SKM-1 (cell line): ENCODE results near the gene UNC79.
A peak's percentile ranks its signal among the peaks of the same experiment; 100 is the strongest.
"Not testable (repeated sequence)": the region's sequence is repeated elsewhere in the genome, so short reads cannot be mapped to it uniquely, and the experiment has no call there.

ENCODE experiments used
- DNase-seq: peaks from one replicate; lab custom pipeline; 2025; ENCODE audit not compliant: unreplicated experiment; lab: John Stamatoyannopoulos, UW

Gene UNC79

DNA sequence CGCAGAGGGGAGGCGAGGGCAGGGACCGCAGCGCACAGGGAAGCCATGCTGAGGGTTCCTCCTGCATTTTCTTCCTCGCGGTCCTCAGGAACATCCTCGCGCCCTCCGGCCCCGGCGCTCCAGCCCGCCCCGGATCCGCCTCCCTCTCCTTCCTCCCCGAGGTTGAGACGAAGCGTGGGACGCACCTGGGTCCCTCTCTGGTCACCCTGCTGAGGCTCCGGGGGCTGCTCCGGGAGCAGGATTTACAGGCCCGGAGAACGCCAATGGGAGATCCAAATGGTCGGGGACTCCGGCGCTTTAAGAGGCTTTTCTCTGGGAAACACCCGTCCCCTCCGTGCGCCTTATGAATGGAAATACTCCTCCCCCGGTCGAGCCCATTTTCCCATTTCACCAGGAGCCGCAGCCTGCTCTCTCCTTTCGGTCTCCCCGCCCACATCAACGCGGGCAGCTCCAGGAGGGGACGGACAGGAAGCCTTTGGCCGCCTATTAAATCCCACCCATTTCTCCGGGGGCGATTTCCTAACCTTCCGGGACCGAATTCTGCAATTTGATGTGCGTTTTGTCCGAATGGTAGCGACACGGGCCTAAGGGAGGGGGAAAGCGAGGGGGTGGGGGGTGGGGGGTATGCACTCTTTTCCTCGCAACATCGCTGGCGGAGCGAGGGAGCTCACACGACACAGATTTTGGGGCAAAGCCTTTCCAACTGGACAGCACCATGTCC, at the start of gene UNC79:
TSS of gene UNC79 (plus strand) at position 625 of the 721 bp plus-strand sequence. CDS start at position 716, 91 bp downstream.
- DNase-seq, result no peak

DNA sequence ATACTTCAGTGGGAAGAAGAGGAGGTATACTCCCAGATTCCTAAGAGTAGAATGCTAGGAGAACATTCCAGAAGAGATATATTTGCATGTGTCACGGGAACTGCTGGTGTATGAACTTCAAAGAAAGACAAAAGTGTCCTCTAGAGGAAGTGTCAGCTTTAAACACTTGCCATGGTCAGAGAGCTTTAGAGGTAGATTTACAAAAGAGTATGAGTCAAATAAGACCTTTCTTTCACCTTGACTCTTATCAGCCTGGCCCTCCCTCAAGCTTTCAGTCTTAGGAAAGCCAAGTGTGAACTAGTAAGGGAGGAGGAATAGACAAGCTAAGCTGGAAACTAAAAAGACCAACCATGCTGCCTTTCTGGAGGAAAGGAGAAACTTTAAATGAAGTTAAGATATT, 49.1 kb upstream of the UNC79 start:
- DNase-seq, result no peak

DNA sequence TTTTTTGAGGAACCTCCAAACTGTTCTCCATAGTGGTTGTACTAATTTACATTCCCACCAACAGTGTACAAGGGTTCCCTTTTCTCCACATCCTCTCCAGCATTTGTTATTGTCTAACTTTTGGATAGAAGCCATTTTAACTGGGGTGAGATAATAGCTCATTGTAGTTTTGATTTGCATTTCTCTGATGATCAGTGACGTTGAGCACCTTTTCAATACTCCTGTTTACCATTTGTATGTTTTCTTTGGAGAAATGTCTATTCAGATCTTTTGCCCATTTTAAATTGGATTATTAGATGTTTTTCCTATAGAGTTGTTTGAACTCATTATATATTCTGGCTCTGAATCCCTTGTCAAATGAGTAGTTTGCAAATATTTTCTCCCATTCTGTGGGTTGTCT, 46.5 kb upstream of the UNC79 start:
- not testable (repeated sequence) for DNase-seq

DNA sequence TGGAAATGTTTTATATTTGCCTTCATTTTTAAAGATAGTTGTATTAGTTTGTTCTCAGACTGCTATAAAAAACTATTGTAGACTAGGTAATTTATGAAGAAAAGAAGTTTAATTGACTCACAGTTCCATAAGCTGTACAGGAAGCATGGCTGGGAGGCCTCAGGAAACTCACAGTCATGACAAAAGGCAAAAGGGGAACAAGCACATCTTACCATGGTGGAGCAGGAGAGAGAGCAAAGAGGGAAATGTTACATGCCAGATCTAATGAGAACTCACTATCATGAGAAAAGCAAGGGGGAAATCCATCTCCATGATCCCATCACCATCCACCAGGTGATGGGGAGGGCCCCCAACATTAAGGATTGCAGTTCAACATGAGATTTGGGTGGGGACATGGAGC, 35.5 kb upstream of the UNC79 start:
- DNase-seq, result peak; percentile 15

DNA sequence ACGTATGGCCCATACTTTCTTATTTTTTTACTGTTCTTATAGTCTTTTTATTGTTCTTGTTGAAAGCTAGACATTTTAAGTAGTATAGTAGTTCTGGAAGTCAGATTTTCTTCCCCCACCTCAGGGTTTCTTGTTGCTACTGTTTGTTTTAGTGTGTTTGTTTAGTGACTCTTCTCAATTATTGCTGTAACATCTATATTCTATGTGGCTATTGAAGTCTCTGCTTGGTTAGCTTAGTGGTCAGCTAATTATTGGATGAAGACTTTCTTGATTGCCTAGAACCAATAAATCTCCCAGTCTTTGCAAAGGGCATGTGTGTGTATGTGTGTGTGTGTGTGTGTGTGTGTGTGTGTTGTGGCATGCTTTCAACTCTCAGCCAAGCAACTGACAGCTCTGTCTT, 34.3 kb upstream of the UNC79 start:
- DNase-seq, result no peak

DNA sequence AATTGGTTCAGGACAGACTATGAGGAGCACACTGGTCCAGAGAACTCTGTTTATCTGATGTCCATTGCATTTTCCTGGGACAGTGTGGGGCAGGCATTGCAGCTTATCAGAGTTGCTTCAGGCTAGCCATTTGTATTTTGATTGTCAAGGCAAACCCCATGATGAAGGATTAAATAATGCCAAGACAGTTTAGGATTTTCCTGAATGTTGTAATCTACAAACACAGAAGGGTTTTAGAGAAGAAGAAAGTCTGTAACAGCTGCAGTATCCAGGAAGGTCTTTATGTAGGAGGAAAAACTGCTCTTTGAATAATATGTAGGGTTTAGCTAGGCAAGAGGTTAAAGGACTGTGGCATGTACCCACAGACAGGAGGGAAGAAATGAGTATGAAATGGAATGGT, 32.2 kb upstream of the UNC79 start:
- no peak for DNase-seq

DNA sequence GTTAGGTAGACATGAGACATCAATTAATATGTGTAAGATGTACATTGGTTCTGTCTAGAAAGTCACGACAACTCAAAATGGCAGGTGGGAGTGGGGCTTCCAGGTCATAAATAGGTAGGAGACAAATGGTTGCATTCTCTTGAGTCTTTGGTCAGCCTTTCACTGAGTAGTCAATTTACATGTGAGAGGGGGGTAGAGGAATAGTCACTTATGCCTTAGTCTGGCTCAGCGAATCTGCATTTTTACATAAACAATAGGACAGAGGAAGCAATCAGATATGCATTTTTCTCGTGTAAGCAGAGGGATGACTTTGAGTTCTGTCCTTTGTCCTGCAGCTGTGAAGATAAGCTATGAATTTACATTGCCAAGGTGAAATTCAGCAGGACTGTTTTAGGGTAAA, 27.8 kb upstream of the UNC79 start:
- no peak for DNase-seq

DNA sequence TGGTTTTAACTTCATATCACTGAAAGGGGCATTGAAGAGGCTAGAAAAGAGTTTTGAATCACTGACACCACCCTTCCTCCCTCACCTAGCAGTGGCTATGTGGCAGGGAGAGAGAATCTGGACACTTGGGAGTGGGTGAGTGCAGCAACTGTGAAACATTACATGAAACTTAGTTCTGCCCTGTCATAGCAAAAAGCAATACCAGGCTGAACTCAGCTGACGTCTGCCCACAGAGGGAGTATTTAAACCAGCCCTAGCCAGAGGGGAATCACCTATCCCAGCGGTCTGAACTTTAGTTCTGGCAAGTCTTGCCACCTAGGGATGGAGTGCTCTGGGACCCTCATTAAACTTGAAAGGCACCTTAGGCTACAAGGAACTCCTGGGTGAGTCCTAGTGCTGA, 20.7 kb upstream of the UNC79 start:
- DNase-seq, result no peak

DNA sequence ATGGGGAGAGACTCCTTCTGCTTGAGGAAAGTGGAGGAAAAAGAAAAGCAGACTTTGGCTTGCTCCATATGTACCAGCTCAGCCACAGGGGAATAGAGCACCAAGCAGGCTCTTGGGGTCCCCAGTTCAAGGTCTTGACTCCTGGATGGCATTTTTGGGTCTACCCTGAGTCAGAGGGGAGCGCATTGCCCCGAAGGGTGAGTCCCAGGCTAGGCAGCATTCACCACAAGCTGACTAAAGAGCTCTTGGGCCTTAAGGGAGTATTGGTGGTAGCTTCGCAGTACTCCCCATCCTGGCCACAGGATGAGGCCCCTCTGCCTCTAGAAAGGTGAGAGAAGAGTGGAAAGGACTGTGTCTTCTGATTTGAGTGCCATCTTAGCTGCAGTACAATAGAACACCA, 19.8 kb upstream of the UNC79 start:
- DNase-seq, result no peak

DNA sequence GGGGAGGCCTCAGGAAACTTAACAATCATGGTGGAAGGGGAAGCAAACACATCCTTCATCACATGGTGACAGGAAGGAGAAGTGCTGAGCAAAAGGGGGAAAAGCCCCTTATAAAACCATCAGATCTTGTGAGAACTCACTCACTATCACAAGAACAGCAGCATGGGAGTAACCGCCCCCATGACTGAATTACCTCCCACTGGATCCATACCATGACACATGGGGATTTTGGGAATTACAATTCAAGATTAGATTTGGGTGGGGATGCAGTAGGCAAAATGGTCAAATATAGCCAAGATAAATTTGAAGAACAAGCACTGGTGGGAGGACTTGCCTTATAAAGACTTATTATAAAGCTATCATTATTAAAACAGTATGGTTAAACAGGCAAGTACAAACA, 5.6 kb upstream of the UNC79 start:
- DNase-seq, result not testable (repeated sequence)

DNA sequence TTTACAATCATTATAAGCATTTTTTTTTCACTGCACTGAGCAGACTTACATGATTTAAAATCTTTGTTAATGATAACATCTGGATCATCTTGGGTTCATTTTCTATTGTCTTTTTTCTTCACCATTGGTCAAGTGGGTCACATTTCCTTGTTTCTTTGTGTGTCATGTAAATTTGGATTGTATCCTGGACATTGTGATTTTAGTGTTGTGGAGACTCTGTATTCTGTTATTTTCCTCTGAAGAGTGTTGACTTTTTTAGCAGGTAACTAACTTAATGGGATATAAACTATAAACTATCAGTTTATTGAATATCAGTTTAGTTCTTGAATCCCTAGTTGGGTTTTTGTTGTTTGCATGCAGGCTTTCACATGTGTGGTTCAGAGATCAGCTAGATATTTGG, 4.0 kb upstream of the UNC79 start:
- no peak for DNase-seq

DNA sequence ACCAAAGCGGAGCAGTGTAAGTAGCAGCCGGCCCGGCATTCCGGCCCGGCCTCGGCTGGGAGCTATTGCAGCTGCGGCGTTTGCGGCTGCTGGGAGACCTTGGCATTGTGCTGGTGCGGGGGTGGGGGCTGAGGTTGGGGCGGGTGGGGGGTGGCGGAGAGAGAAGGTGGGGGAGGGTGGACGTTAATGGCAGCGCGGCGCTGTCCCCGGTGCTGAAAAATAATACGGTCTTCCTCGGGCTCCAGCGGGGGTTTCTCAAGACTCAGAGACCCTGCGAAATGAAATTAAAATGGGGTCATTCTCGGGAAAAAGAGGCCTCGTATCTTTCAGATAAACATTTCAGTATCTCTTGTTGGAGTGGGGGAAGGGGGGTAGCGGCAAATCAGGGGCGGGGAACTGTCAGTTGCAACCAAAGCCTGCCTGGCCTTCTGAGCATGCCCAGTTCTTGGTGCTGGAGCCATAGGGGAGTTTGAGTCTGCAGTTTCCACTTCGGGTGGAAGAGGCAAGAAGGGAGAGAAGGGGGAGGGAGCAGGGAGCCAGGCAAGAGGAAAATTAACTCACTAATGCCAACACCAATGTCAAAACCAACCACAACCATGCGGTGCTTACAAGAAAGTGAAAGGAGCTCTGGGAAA, 414 bp downstream of the UNC79 start:
- no peak for DNase-seq

DNA sequence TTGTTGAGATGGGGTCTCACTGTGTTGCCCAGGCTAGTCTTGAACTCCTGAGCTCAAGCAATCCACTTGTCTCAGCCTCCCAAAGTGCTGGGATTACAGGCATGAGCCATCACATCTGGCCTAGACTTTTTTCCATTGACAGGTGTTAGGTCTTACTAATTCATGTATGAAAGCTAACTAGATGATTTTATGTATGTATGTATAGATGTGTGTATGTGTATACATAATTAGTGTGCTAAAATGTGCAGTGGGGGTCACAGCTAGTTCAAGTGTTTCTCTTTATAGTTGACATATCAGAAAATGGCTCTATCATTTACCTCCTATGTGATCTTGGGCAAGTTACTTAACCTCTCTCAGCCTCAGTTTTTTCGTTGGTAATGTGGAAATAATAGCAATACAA, 23.5 kb downstream of the UNC79 start:
- DNase-seq, result no peak

DNA sequence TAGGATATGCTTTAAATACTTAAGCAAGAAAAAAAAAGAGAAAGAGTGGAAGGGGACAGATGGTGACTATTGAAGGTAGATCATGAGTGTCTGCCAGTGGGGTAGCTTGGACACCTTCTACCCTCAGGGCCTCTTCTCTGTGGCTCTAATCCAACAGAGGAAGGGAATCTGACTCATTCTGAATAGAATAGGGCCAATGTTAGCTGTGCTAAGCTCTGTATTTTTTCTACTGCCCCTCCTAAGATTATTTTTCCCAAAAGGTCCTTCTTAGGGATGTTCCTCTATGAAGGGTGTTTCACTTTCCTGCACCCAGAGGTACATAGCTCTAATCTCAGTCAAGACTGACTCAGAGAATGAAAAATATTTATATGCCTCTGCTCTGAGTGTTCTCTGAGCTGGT, 25.6 kb downstream of the UNC79 start:
- DNase-seq, result no peak

DNA sequence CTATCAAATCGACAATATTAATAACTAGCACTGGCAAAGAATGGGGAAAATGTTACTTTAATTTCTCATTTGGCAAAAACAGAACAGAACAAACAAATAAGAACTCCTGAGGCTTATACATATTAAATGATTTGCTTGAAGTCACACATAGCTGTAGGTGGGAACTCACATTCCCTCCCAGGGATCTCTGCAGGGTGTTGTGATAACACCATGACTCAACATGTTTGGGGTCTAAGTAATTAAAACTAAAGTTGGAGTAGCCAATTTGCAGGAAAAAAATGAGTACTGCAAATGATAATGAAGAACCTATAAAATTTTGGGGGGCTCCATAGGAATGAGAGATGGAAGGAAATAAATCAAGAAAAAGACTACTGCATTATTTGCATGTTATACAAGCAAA, 27.5 kb downstream of the UNC79 start:
- no peak for DNase-seq

DNA sequence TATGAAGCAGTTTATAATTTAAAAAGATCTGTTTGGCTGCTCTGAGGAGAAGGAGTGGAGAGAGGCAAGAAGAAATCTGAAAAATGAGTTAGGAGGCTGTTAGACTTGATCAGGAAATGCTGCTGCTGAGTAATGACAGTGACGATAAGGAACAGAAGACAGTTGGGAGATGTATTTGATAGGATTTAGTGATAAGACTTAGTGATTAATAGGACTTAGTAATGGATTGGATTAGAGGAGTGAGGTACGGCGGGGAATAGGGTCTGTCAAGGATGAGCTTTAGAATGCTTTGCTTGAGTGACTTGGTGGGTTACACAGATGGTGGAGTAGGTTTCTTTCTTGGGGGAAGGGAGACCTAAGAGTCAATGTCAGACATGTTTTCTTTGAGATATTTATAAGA, 31.7 kb downstream of the UNC79 start:
- no peak for DNase-seq

DNA sequence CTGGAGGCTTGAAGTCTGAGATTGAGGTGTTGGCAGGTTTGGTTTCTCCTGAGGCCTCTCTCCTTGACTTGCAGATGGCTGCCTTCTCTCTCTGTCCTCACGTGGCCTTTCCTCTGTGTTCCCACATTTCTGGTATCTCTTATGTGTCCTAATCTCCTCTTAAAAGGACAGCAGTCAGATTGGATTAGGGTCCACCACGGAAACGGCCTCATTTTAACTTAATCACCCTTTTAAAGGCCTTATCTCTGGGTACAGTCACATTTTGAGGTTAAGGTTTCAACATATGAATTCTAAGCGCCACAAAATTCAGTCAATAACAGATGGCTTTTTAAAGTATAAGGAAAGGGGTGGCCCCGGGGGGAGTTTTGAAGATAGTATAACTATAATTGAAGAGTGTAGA, 33.5 kb downstream of the UNC79 start:
- DNase-seq, result no peak

DNA sequence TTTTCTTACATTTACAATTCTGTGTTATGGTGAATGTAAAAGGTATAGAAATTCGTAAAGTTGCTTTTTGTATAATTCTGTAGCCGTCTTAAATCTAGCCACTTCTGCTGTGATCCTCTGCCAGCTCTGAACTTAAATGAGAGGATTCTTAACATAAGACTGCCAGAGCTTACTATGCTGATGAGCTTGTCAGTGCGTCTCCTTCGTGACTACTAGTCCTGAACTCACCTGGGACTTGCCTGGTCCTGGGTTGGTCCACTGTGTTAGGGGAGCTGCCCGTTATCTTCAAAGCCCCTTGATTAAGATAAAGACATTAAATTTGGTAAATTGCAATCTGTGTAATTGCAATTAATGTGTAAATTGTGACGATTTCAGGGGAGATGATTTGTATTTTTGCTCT, 44.7 kb downstream of the UNC79 start:
- no peak for DNase-seq

DNA sequence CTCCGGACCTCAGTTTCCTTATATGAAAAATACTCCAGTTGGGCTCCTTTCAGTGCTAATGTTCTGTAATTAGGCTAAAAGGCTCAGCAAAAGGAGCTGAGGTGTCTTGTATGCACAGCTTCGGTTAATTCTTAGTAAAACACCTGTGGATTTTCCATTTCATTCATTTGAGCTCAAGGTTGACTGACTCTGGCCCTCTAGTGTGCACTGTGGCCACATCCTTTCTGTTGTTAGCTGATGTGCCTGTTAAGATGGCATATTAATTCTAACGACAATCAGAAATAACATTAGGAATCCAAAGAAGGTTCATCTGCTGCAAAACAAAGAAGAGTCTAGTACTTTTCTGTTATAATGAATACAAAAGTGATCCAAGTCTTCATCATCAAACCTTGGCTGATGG, 45.6 kb downstream of the UNC79 start:
- no peak for DNase-seq

DNA sequence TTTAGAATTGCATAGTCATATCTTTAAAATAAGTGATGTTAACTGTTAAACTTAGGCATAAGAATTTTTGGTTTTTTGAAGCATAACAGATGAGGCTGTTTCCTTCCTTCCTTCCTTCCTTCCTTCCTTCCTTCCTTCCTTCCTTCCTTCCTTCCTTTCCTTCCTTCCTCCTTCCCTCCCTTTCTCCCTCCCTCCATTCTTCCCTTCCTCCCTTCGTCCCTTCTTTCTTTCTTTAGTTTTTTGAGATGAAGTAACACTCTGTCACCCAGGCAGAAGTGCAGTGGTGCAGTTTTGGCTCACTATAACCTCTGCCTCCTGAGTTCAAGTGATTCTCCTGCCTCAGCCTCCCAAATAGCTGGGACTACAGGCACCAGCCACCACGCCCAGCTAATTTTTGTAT, 48.3 kb downstream of the UNC79 start:
- not testable (repeated sequence) for DNase-seq

DNA sequence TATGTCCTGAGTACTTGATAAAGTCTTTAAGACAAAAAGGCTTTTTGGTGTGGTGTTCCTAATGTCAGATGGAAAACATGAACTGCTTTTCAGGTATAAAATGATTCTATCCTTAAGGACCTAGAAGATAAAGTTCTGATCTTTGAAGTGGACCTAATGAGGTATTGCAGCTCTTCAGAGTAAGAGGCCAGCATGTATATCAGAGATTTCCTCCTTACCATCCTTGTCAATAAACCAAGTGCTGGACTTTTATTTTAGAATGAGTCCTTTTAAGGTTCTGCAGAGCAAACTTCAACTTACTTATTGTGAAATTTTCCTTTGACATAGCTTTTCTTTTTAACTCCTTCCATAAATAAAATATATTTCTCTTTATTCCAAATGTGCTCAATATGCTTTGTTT, 50.1 kb downstream of the UNC79 start:
- no peak for DNase-seq

DNA sequence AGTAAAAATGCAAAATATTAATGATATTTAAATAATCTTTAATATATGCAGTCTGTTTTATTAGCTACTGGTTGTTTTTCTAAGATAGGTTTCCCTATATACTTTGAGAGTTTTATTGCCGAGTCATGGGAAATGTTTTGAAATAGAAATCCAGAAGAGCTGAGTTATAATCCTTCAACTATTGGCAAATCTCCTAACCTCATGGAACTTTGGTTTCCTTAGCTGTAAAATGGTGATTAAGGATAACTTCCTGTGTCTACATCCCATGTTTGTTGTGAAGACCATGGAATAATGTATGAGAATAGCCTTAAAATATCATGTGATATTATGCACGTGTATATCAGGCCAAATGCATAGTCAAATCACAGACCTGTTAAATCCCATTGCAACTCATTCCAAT, 51.0 kb downstream of the UNC79 start:
- no peak for DNase-seq

DNA sequence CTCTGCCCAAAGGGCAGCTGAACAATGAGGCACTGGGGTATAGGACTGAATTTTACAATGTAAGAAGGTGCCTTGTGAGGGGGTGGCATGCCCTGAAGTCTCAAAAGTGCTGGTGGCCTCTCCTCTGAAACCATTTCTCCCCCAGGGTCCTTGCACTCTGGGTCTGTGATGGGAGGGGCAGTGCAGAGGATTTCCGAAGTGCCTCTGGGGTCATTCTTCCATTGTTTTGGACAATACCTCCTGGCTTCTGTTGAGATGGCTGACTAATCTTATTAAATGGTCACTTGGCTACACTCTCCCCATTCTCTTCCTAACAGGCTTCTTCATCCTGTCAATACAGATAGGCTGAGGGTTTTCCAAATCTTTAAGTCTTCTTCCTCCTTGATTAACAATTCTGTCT, 59.3 kb downstream of the UNC79 start:
- no peak for DNase-seq
